HepG2 (cell line): ENCODE measurements around the gene ZNF213. TPM values are rescaled to one million over a fixed set of nuclear protein-coding genes. Genes with fewer than 3 reads are reported as not detected.

Source experiments
- DR1 ChIP-seq: sonication (generic); formaldehyde crosslinking; IDR thresholded peaks from 2 replicates; pipeline ENCODE4 v1.8.0; 2021; ENCODE audit warnings: mild to moderate bottlenecking, missing genetic modification reagents, inconsistent platforms
- GATAD2A ChIP-seq: IDR thresholded peaks from 2 replicates; pipeline ENCODE4 v1.6.1; 2016
- GTF2F1 ChIP-seq: fragments of 150-350 bp; IDR thresholded peaks from 2 replicates; pipeline ENCODE4 v1.6.1; 2014; ENCODE audit warnings: low read length
- HNRNPLL ChIP-seq: fragments of 200-400 bp; formaldehyde crosslinking; IDR thresholded peaks from 2 replicates; pipeline ENCODE4 v1.6.1; 2017; ENCODE audit warnings: mild to moderate bottlenecking, low read depth, low read length; ENCODE audit not compliant: poor library complexity, severe bottlenecking
- IRF9 ChIP-seq: sonication (generic); formaldehyde crosslinking; IDR thresholded peaks from 2 replicates; pipeline ENCODE4 v1.8.0; 2022; ENCODE audit warnings: missing genetic modification reagents, mild to moderate bottlenecking, borderline replicate concordance
- NAIF1 ChIP-seq: sonication (generic); formaldehyde crosslinking; IDR thresholded peaks from 2 replicates; pipeline ENCODE4 v1.5.0; 2020; ENCODE audit warnings: mild to moderate bottlenecking, missing genetic modification reagents, borderline replicate concordance
- NFRKB ChIP-seq: fragments of 450-650 bp; IDR thresholded peaks from 2 replicates; pipeline ENCODE4 v1.6.1; 2017
- NR2F6 ChIP-seq, 2 experiments: IDR thresholded peaks; 2 replicates each; pipeline ENCODE4 v1.6.1; 2016; ENCODE audit warnings: antibody characterized with exemption in 1 of 2, mild to moderate bottlenecking in 1 of 2
- SIX1 ChIP-seq: sonication (generic); formaldehyde crosslinking; IDR thresholded peaks from 2 replicates; pipeline ENCODE4 v1.4.0; 2020; ENCODE audit warnings: missing genetic modification reagents, borderline replicate concordance
- TBX2 ChIP-seq: sonication (generic); formaldehyde crosslinking; IDR thresholded peaks from 2 replicates; pipeline ENCODE4 v1.5.0; 2020; ENCODE audit warnings: missing genetic modification reagents, mild to moderate bottlenecking, borderline replicate concordance
- TRAFD1 ChIP-seq: sonication (generic); formaldehyde crosslinking; IDR thresholded peaks from 2 replicates; pipeline ENCODE4 v1.5.1; 2020; ENCODE audit warnings: missing genetic modification reagents, mild to moderate bottlenecking, borderline replicate concordance
- ZKSCAN5 ChIP-seq: sonication (generic); formaldehyde crosslinking; IDR thresholded peaks from 2 replicates; pipeline ENCODE4 v1.5.1; 2020; ENCODE audit warnings: mild to moderate bottlenecking, missing genetic modification reagents
- ZNF280B ChIP-seq: sonication (generic); formaldehyde crosslinking; IDR thresholded peaks from 2 replicates; pipeline ENCODE4 v1.5.0; 2020; ENCODE audit warnings: missing genetic modification reagents, mild to moderate bottlenecking, borderline replicate concordance
- ZNF704 ChIP-seq: sonication (generic); formaldehyde crosslinking; IDR thresholded peaks from 2 replicates; pipeline ENCODE4 v1.8.1; 2023; ENCODE audit warnings: mild to moderate bottlenecking, inconsistent platforms, moderate library complexity, missing genetic modification reagents, borderline replicate concordance
- polyA plus RNA-seq, 8 experiments: library from polyadenylated mRNA; depleted of rRNA in 3 of 8; stranded (reverse) in 7 of 8; unstranded in 1 of 8; fragments of >200 nt; fragmentation: Illumina TruSeq in 4 of 8; extraction: Trizol in 4 of 8; gene quantifications; 2 replicates each; pipeline versions ENCODE4 v1.2.1 to v1.2.3, GENCODE V29; 2011 to 2016; ENCODE audit warnings: low read depth in 4 of 8, missing spikeins in 1 of 8, mixed read lengths in 1 of 8; ENCODE audit not compliant: insufficient read depth in 1 of 8
- total RNA-seq, 5 experiments: library from RNA; depleted of rRNA; stranded (reverse); fragments of >200 nt; fragmentation: Illumina TruSeq; extraction: Trizol; gene quantifications; 2 replicates each; pipeline ENCODE4 v1.2.3, GENCODE V29; 2016; ENCODE audit warnings: low read depth in 1 of 5
- TF ChIP-seq, protein P1 (sequence below): IDR thresholded peaks from 2 replicates; pipeline ENCODE4 v1.6.1; 2016; ENCODE audit warnings: missing compliant biosample characterization, missing genetic modification reagents, borderline replicate concordance
- TF ChIP-seq, protein P2 (sequence below): sonication (generic); formaldehyde crosslinking; IDR thresholded peaks from 2 replicates; pipeline ENCODE4 v1.5.0; 2020; ENCODE audit warnings: mild to moderate bottlenecking, missing genetic modification reagents, borderline replicate concordance

ZNF213 gene
- total and polyA plus RNA-seq, 2 of the 13 experiments (the other 11 are each of a cell fraction or from before 2014, with no cell fraction given), result 0.59 to 0.97 TPM

GRCh38 chr16:3188925-3189825, 54.3 kb downstream of the ZNF213 start (continued):
- no peak for TF ChIP-seq TRAFD1 (CRISPR knock-in tag)
- TF ChIP-seq, protein P1, sequence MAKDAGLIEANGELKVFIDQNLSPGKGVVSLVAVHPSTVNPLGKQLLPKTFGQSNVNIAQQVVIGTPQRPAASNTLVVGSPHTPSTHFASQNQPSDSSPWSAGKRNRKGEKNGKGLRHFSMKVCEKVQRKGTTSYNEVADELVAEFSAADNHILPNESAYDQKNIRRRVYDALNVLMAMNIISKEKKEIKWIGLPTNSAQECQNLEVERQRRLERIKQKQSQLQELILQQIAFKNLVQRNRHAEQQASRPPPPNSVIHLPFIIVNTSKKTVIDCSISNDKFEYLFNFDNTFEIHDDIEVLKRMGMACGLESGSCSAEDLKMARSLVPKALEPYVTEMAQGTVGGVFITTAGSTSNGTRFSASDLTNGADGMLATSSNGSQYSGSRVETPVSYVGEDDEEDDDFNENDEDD (CRISPR knock-in tag), result peak; percentile 30; the same call in 1 of the 2 replicates
- no peak for TF ChIP-seq NFRKB
- TF ChIP-seq NR2F6 (IDR thresholded peaks at IDR 0.05), result 0 out of 2 replicates have a peak, but pooled peaks have one; percentile 18
- TF ChIP-seq NR2F6 (CRISPR knock-in tag; IDR thresholded peaks at IDR 0.05), result no peak
- peak; percentile 39 for TF ChIP-seq HNRNPLL
- TF ChIP-seq ZNF704, result 0 out of 2 replicates have a peak, but pooled peaks have one; percentile 16
- TF ChIP-seq NAIF1 (CRISPR knock-in tag), result 0 out of 2 replicates have a peak, but pooled peaks have one; percentile 22
- TF ChIP-seq SIX1 (CRISPR knock-in tag), result peak; percentile 11; the same call in 1 of the 2 replicates
- no peak for TF ChIP-seq GTF2F1
- peak; percentile 25; the same call in 1 of the 2 replicates for TF ChIP-seq IRF9 (CRISPR knock-in tag)
- peak; percentile 46; the same call in 1 of the 2 replicates for TF ChIP-seq GATAD2A (CRISPR knock-in tag)
- TF ChIP-seq ZKSCAN5 (CRISPR knock-in tag), result no peak
- 0 out of 2 replicates have a peak, but pooled peaks have one; percentile 37 for TF ChIP-seq TBX2 (CRISPR knock-in tag)
- TF ChIP-seq, protein P2, sequence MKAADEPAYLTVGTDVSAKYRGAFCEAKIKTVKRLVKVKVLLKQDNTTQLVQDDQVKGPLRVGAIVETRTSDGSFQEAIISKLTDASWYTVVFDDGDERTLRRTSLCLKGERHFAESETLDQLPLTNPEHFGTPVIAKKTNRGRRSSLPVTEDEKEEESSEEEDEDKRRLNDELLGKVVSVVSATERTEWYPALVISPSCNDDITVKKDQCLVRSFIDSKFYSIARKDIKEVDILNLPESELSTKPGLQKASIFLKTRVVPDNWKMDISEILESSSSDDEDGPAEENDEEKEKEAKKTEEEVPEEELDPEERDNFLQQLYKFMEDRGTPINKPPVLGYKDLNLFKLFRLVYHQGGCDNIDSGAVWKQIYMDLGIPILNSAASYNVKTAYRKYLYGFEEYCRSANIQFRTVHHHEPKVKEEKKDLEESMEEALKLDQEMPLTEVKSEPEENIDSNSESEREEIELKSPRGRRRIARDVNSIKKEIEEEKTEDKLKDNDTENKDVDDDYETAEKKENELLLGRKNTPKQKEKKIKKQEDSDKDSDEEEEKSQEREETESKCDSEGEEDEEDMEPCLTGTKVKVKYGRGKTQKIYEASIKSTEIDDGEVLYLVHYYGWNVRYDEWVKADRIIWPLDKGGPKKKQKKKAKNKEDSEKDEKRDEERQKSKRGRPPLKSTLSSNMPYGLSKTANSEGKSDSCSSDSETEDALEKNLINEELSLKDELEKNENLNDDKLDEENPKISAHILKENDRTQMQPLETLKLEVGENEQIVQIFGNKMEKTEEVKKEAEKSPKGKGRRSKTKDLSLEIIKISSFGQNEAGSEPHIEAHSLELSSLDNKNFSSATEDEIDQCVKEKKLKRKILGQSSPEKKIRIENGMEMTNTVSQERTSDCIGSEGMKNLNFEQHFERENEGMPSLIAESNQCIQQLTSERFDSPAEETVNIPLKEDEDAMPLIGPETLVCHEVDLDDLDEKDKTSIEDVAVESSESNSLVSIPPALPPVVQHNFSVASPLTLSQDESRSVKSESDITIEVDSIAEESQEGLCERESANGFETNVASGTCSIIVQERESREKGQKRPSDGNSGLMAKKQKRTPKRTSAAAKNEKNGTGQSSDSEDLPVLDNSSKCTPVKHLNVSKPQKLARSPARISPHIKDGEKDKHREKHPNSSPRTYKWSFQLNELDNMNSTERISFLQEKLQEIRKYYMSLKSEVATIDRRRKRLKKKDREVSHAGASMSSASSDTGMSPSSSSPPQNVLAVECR (CRISPR knock-in tag), result peak; percentile 66
- peak; percentile 56 for TF ChIP-seq ZNF280B (CRISPR knock-in tag)
- TF ChIP-seq DR1 (CRISPR knock-in tag), result no peak
